MM.1S (cell line): ENCODE data around the gene BCLAF3.

Source experiments
- DNase-seq: peaks from one replicate; pipeline ENCODE4 v3.0.0-alpha.2; 2015
- H2AFZ ChIP-seq: fragments of 300-600 bp; sonication (generic); 2 replicates; pipeline ENCODE4 v1.6.0; 2016; ENCODE audit warnings: antibody characterized with exemption, low read length
- H3F3A ChIP-seq: fragments of 300-600 bp; sonication (generic); 2 replicates; pipeline ENCODE4 v1.6.1; 2016; ENCODE audit warnings: mild to moderate bottlenecking, antibody characterized with exemption, low read length, moderate library complexity, mixed read lengths; ENCODE audit not compliant: insufficient read depth
- H3K27ac ChIP-seq: fragments of 300-600 bp; sonication (generic); 2 replicates; pipeline ENCODE4 v1.5.1; 2016; ENCODE audit warnings: mild to moderate bottlenecking, low read length
- H3K27me3 ChIP-seq: fragments of 300-600 bp; sonication (generic); replicated peaks from 2 replicates; pipeline ENCODE4 v1.6.0; 2016; ENCODE audit warnings: low read length; ENCODE audit not compliant: insufficient read depth
- H3K36me3 ChIP-seq: fragments of 300-600 bp; sonication (generic); replicated peaks from 2 replicates; pipeline ENCODE4 v1.6.1; 2016; ENCODE audit warnings: mild to moderate bottlenecking, low read length, mixed read lengths; ENCODE audit not compliant: insufficient read depth
- H3K4me1 ChIP-seq: fragments of 300-600 bp; sonication (generic); 2 replicates; pipeline ENCODE4 v1.6.1; 2016; ENCODE audit warnings: low read length, mixed read lengths
- H3K4me2 ChIP-seq: fragments of 300-600 bp; sonication (generic); 2 replicates; pipeline ENCODE4 v1.6.0; 2016; ENCODE audit warnings: low read depth, low read length
- H3K4me3 ChIP-seq: fragments of 300-600 bp; sonication (generic); 2 replicates; pipeline ENCODE4 v1.5.1; 2016; ENCODE audit warnings: low read length, mixed read lengths
- H3K79me2 ChIP-seq: fragments of 300-600 bp; sonication (generic); 2 replicates; pipeline ENCODE4 v1.6.1; 2016; ENCODE audit warnings: mixed run types, low read length, mixed read lengths
- H3K9ac ChIP-seq: fragments of 300-600 bp; sonication (generic); 2 replicates; pipeline ENCODE4 v1.6.1; 2016; ENCODE audit warnings: low read length, mixed read lengths
- H3K9me2 ChIP-seq: fragments of 300-600 bp; sonication (generic); replicated peaks from 2 replicates; pipeline ENCODE4 v1.6.1; 2016; ENCODE audit warnings: mild to moderate bottlenecking, low read length, mixed read lengths; ENCODE audit not compliant: insufficient read depth
- H3K9me3 ChIP-seq: fragments of 300-600 bp; sonication (generic); replicated peaks from 2 replicates; pipeline ENCODE4 v1.6.1; 2016; ENCODE audit warnings: mild to moderate bottlenecking, low read length, mixed read lengths; ENCODE audit not compliant: insufficient read depth
- H4K20me1 ChIP-seq: fragments of 300-600 bp; sonication (generic); 2 replicates; pipeline ENCODE4 v1.6.1; 2016; ENCODE audit warnings: mild to moderate bottlenecking, low read length, moderate library complexity, mixed read lengths; ENCODE audit not compliant: insufficient read depth
- CTCF ChIP-seq: fragments of 300-600 bp; sonication (generic); IDR thresholded peaks from 2 replicates; pipeline ENCODE4 v1.5.1; 2016; ENCODE audit warnings: antibody characterized with exemption, low read length, mixed read lengths
- EZH2 ChIP-seq: fragments of 300-600 bp; sonication (generic); optimal IDR thresholded peaks from 2 replicates; pipeline ENCODE3; 2017; ENCODE audit warnings: low read depth, mild to moderate bottlenecking, antibody characterized with exemption, low read length, mixed read lengths
- EZH2phosphoT487 ChIP-seq: fragments of 300-600 bp; sonication (generic); IDR thresholded peaks from 2 replicates; pipeline ENCODE4 v1.6.1; 2018; ENCODE audit warnings: antibody characterized with exemption, low read length

The BCLAF3 gene

GRCh38 chrX:20026278-20026677 is 35.4 kb upstream of the BCLAF3 start:
- no peak overlapping the region for H3K9ac ChIP-seq

DNA sequence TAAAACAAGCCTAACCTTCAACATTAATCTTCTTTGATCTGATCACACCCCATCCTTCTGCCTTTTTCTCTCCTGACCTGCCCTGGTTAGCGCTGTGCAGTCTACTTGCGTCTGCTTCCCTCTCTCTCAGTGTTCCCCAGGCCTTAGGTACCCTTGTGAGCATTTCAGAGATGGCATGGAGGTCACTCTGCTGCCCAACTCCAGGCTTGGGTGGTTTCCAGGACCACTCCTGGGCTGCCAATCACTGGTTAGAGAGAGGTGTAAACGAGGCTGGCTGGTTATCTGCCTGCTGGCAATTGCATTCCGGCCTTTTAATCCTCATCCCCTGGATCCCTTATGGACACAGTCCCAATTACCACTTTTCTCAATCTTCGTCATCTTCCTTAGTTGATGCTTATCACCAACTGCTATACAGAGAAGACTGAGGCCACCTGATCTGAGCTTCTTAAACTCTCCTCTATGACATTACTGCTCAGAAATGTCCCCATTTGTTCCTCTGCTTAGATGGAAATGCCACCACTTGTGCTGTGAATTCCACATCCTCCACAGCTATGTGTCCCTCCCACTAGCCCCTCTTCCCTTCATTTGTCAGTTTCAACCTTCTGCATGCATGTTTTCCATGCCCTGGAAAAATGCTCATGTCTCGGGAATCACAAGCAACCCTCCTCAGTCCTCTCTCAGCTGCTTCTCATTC is 29.0 kb upstream of the BCLAF3 start:
- no peak for TF ChIP-seq CTCF
- TF ChIP-seq EZH2: no peak
- no peak for TF ChIP-seq EZH2phosphoT487
- H3K79me2 ChIP-seq: no peaks in the 10 kb centered on the region
- no peaks in the 10 kb centered on the region for H3K36me3 ChIP-seq
- DNase-seq: no peak
- no peak overlapping the region for H3K4me2 ChIP-seq
- no peak overlapping the region for H3K4me3 ChIP-seq
- no peaks in the 10 kb centered on the region for H4K20me1 ChIP-seq
- H3K9me2 ChIP-seq: no peaks in the 10 kb centered on the region
- H3F3A ChIP-seq: no peaks in the 10 kb centered on the region
- no peak overlapping the region for H3K27ac ChIP-seq
- H3K9ac ChIP-seq: no peak overlapping the region
- H3K27me3 ChIP-seq: no peaks in the 10 kb centered on the region
- no peaks in the 10 kb centered on the region for H3K4me1 ChIP-seq
- H3K9me3 ChIP-seq: no peaks in the 10 kb centered on the region
- H2AFZ ChIP-seq: no peak overlapping the region

More at GRCh38 chrX:20026278-20026677, 35.4 kb upstream of the BCLAF3 start:
- Histone ChIP-seq H3K36me3 (no peaks in the 10 kb centered on the region), H3K27ac (no peak overlapping the region), H3K4me2 (no peak overlapping the region), H2AFZ (no peak overlapping the region), H3K9me2 (no peaks in the 10 kb centered on the region), H4K20me1 (no peaks in the 10 kb centered on the region), H3K27me3 (no peaks in the 10 kb centered on the region), H3K4me3 (no peak overlapping the region), H3K4me1 (peaks cover 18% of the 10 kb centered on the region), H3F3A (no peaks in the 10 kb centered on the region), H3K9me3 (no peaks in the 10 kb centered on the region), H3K79me2 (no peaks in the 10 kb centered on the region)
- DNase-seq: no peak
- no peak for TF ChIP-seq EZH2
- no peak for TF ChIP-seq CTCF
- TF ChIP-seq EZH2phosphoT487: no peak

DNA sequence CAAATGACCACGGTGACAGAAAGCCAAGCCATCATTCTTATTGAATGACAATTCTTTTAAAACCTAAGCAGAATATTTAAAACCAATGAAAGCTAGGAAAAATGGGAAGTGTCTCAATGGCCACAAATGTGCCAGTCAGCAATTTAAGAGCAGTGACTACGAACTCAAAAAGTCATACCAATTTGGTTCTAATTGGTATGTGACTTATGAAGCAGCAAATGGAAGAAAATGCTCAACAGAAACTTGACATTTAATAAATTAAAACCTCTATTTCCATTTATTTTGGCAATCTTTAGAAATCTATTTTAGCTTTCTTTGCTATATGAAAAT is 25.7 kb upstream of the BCLAF3 start:
- Histone ChIP-seq H3K36me3 (no peaks in the 10 kb centered on the region), H3K4me1 (no peaks in the 10 kb centered on the region), H3K9ac (no peak overlapping the region), H3K27ac (no peak overlapping the region), H3F3A (no peaks in the 10 kb centered on the region), H3K9me2 (no peaks in the 10 kb centered on the region), H2AFZ (no peak overlapping the region), H3K27me3 (no peaks in the 10 kb centered on the region), H3K4me2 (no peak overlapping the region), H3K9me3 (no peaks in the 10 kb centered on the region), H3K4me3 (no peak overlapping the region), H3K79me2 (no peaks in the 10 kb centered on the region), H4K20me1 (no peaks in the 10 kb centered on the region)
- DNase-seq: no peak
- TF ChIP-seq EZH2: no peak
- no peak for TF ChIP-seq CTCF
- no peak for TF ChIP-seq EZH2phosphoT487
